K562 (cell line): ENCODE measurements around the gene MYCBP2. TPM values are rescaled to one million over a fixed set of nuclear protein-coding genes. Genes with fewer than 3 reads are reported as not detected.

ENCODE experiments used
- ATAC-seq: fragments of 200-7000 bp; cut with Tn5 transposase; 3 replicates; pipeline ENCODE4 v1.9.1; 2020; ENCODE audit warnings: moderate library complexity
- BruUV-seq: library from RNA; stranded (reverse); fragments of 400-500 nt; replicated peaks from 2 replicates; lab custom pipeline; 2021; lab: Mats Ljungman, UMichigan
- CTCF ChIA-PET: fragments of 300-600 bp; formaldehyde crosslinking; extraction: SDS; loops from one replicate; lab custom pipeline; 2021; ENCODE audit warnings: low intra/inter-chr PET ratio; lab: Yijun Ruan, JAX
- POLR2A ChIA-PET: fragments of 300-600, 350-650 bp; sonication (Branson Sonifier 250); formaldehyde crosslinking; extraction: SDS; loops from one replicate; lab custom pipeline; 2021; ENCODE audit warnings: antibody characterized with exemption, inconsistent platforms; lab: Yijun Ruan, JAX
- DNase-seq, 4 experiments: peaks; one replicate each; pipeline versions ENCODE4 v3.0.0 to v3.0.0-alpha.2; 2011 to 2018; ENCODE audit warnings: low spot score in 3 of 4, mixed read lengths in 3 of 4; ENCODE audit errors: extremely low read depth in 1 of 4
- FAIRE-seq: peaks from 2 replicates; lab custom pipeline; 2011; peaks lifted over from hg19 to GRCh38; lab: Jason Lieb, UNC
- H2AFZ ChIP-seq: 2 replicates; pipeline ENCODE4 v1.6.0; 2011; ENCODE audit warnings: low read depth, low read length, control low read depth, inconsistent platforms
- H3K27ac ChIP-seq: fragments of 200-600 bp; 3 replicates; pipeline ENCODE4 v1.8.0; 2011; ENCODE audit warnings: low read depth, mild to moderate bottlenecking, control low read depth, inconsistent platforms, low read length, moderate library complexity, mixed read lengths; ENCODE audit errors: extremely low read depth
- H3K27me3 ChIP-seq, 2 experiments: fragments of 300-600 bp in 1 of 2; 2 replicates in 1 of 2; 3 replicates in 1 of 2; pipeline versions ENCODE4 v1.6.0 to v1.8.0; 2011; ENCODE audit warnings: inconsistent platforms in 2 of 2, low read length in 2 of 2, mild to moderate bottlenecking in 1 of 2, mixed read lengths in 1 of 2, moderate library complexity in 1 of 2; ENCODE audit not compliant: control insufficient read depth in 2 of 2, insufficient read depth in 2 of 2
- H3K36me3 ChIP-seq: fragments of 300-600 bp; 3 replicates; pipeline ENCODE4 v1.8.0; 2011; ENCODE audit warnings: mild to moderate bottlenecking, low read length, inconsistent platforms; ENCODE audit not compliant: control insufficient read depth, insufficient read depth
- H3K4me1 ChIP-seq, 2 experiments: fragments of 200-600 bp in 1 of 2; replicated peaks in 1 of 2; 2 replicates in 1 of 2; 3 replicates in 1 of 2; pipeline versions ENCODE4 v1.5.1 to v1.8.0; 2011; ENCODE audit warnings: inconsistent platforms in 2 of 2, low read length in 2 of 2, mild to moderate bottlenecking in 1 of 2, mixed read lengths in 1 of 2, moderate library complexity in 1 of 2; ENCODE audit not compliant: control insufficient read depth in 2 of 2, insufficient read depth in 2 of 2
- H3K4me2 ChIP-seq: 2 replicates; pipeline ENCODE4 v1.6.1; 2011; ENCODE audit warnings: low read length, control low read depth, inconsistent platforms, mixed read lengths; ENCODE audit not compliant: insufficient read depth
- H3K4me3 ChIP-seq: fragments of 200-600 bp; sonication (generic), shearing (Covaris generic); 2 replicates; pipeline ENCODE4 v1.5.1; 2016; ENCODE audit warnings: control low read depth, inconsistent platforms
- H3K79me2 ChIP-seq: fragments of 200-600 bp; 3 replicates; pipeline ENCODE4 v1.8.0; 2011; ENCODE audit warnings: low read length, inconsistent platforms; ENCODE audit not compliant: control insufficient read depth, insufficient read depth
- H3K9ac ChIP-seq, 2 experiments: 2 replicates each; pipeline versions ENCODE4 v1.6.0 to v1.6.1; 2011; ENCODE audit warnings: low read depth in 2 of 2, low read length in 2 of 2, control low read depth in 1 of 2, inconsistent platforms in 1 of 2, mild to moderate bottlenecking in 1 of 2, mixed read lengths in 1 of 2; ENCODE audit not compliant: insufficient read depth in 1 of 2
- H3K9me1 ChIP-seq: one replicate; pipeline ENCODE4 v1.6.0; 2011; ENCODE audit warnings: inconsistent platforms, mild to moderate bottlenecking, low read length, moderate library complexity; ENCODE audit not compliant: control insufficient read depth, insufficient read depth
- H3K9me3 ChIP-seq: replicated peaks from 2 replicates; pipeline ENCODE4 v1.5.1; 2011; ENCODE audit warnings: low read depth, low read length, inconsistent platforms; ENCODE audit not compliant: control insufficient read depth, insufficient read depth
- H4K20me1 ChIP-seq: replicated peaks from 2 replicates; pipeline ENCODE4 v1.6.1; 2011; ENCODE audit warnings: low read length, inconsistent platforms, mixed read lengths; ENCODE audit not compliant: control insufficient read depth, insufficient read depth
- BRCA1 ChIP-seq, 2 experiments: fragments of 450-650 bp in 1 of 2; sonication (generic) in 1 of 2; formaldehyde crosslinking in 1 of 2; IDR thresholded peaks; 2 replicates each; pipeline versions ENCODE4 v1.5.0 to v1.6.1; 2017 to 2020; ENCODE audit warnings: mild to moderate bottlenecking in 1 of 2, missing genetic modification reagents in 1 of 2
- CBX5 ChIP-seq: IDR thresholded peaks from 2 replicates; pipeline ENCODE4 v1.6.1; 2014; ENCODE audit warnings: low read depth, borderline replicate concordance
- EP400 ChIP-seq: fragments of 450-650 bp; IDR thresholded peaks from 2 replicates; pipeline ENCODE4 v1.6.1; 2017; ENCODE audit warnings: antibody characterized with exemption, mild to moderate bottlenecking, moderate library complexity
- HMGN3 ChIP-seq: IDR thresholded peaks from 2 replicates; pipeline ENCODE4 v1.6.1; 2011; ENCODE audit warnings: borderline replicate concordance, low read depth, mild to moderate bottlenecking, mixed read lengths, low read length; ENCODE audit not compliant: insufficient read length; ENCODE audit errors: extremely low read depth
- NFIX ChIP-seq: fragments of 250-450 bp; sonication (Bioruptor Pico); IDR thresholded peaks from 2 replicates; pipeline ENCODE4 v1.4.0; 2020; ENCODE audit warnings: low read depth, mild to moderate bottlenecking, moderate library complexity
- RUNX1 ChIP-seq: sonication (generic); IDR thresholded peaks from 2 replicates; pipeline ENCODE4 v1.6.1; 2016; ENCODE audit warnings: antibody characterized with exemption, low read depth
- SPI1 ChIP-seq: IDR thresholded peaks from 2 replicates; pipeline ENCODE4 v1.6.1; 2011; ENCODE audit warnings: low read depth, low read length, control low read depth, borderline replicate concordance
- WGBS: fragments of 100-300 bp; shearing (Covaris generic); methylation state at CpG from one replicate; pipeline ENCODE4 v1.1.6; 2016; ENCODE audit warnings: low coverage, mixed read lengths; ENCODE audit not compliant: insufficient coverage; ENCODE audit errors: missing lambda C conversion rate; 5-methylcytosine and 5-hydroxymethylcytosine counted together
- in situ Hi-C: fragments of 300-500 bp; cut with MboI; formaldehyde crosslinking; loops from 4 replicates; pipeline ENCODE4 v1.15.0; 2018; ENCODE audit warnings: inconsistent platforms, mixed read lengths
- intact Hi-C: fragments of 100-400 bp; cut with micrococcal nuclease; formaldehyde crosslinking; loops from 2 replicates; pipeline ENCODE4 v1.14.2; 2022
- polyA plus RNA-seq, 8 experiments: library from polyadenylated mRNA; depleted of rRNA in 4 of 8; stranded (reverse) in 5 of 8; unstranded in 3 of 8; fragments of >200 nt; fragmentation: Nextera tagmentation in 2 of 8; fragmentation: Illumina TruSeq in 1 of 8; extraction: Ambion mirVana in 2 of 8; extraction: Trizol in 1 of 8; gene quantifications; 2 replicates each; pipeline versions ENCODE4 v1.2.1 to v1.2.3, GENCODE V29; 2011 to 2014; ENCODE audit warnings: inconsistent platforms in 1 of 8, missing spikeins in 1 of 8
- total RNA-seq, 7 experiments: library from RNA; depleted of rRNA in 6 of 7; stranded (reverse); fragments of >200 nt in 6 of 7; fragmentation: Illumina TruSeq in 2 of 7; extraction: Trizol in 2 of 7; gene quantifications; 2 replicates each; pipeline versions ENCODE4 v1.2.1 to v1.2.3, GENCODE V29; 2011 to 2021; ENCODE audit warnings: low replicate concordance in 1 of 7

Gene MYCBP2
- total and polyA plus RNA-seq, 9 of the 15 experiments (the other 6 are each of a cell fraction or from before 2014, with no cell fraction given), result 13.2 to 47.2 (median 28.9) TPM

GRCh38 chr13:77305266-77305665 is 21.6 kb downstream of the MYCBP2 start:
- CTCF ChIA-PET, result no interaction called here
- no peaks in the 10 kb centered on the region for H3K27me3 ChIP-seq

GRCh38 chr13:77300176-77301037 is 26.5 kb downstream of the MYCBP2 start:
- 0 out of 3 replicates have a peak, but pooled peaks cover 7% of the 10 kb centered on the region for H3K36me3 ChIP-seq
- H3K27me3 ChIP-seq, result no peaks in the 10 kb centered on the region
- DNase-seq (peak in 1 of 4 experiments; percentile 15), FAIRE-seq (no peak), ATAC-seq (peak; percentile 63)
- no peak overlapping the region for H3K4me2 ChIP-seq
- POLR2A ChIA-PET, result no interaction called here
- in situ Hi-C loops, result no loop called here
- no peak overlapping the region for H3K9ac ChIP-seq
- intact Hi-C loops, result no loop called here
- H4K20me1 ChIP-seq, result no peaks in the 10 kb centered on the region
- no peaks in the 10 kb centered on the region for H3K9me3 ChIP-seq
- peaks cover 51% of the 10 kb centered on the region for H3K79me2 ChIP-seq
- H3K27ac ChIP-seq, result no peak overlapping the region
- WGBS, result 42% methylated on average over 5 of the region's 5 CpGs
- H3K9me1 ChIP-seq, result no peaks in the 10 kb centered on the region
- peaks cover 0 to 12% of the 10 kb centered on the region in 2 experiments; a peak in 2 of 5 replicates for H3K4me1 ChIP-seq
- H2AFZ ChIP-seq, result no peak overlapping the region
- CTCF ChIA-PET, result no interaction called here
- no TSS peak for BruUV-seq
- no peak overlapping the region for H3K4me3 ChIP-seq
- TF ChIP-seq CBX5, result no peak
- TF ChIP-seq SPI1, result peak; percentile 59; the same call in 1 of the 2 replicates
- TF ChIP-seq BRCA1 (IDR thresholded peaks at IDR 0.05), result no peak
- no peak for TF ChIP-seq BRCA1 (CRISPR knock-in tag; IDR thresholded peaks at IDR 0.05)

More at GRCh38 chr13:77305266-77305665, 21.6 kb downstream of the MYCBP2 start:
- Histone ChIP-seq H3K4me1 (peaks cover 0 to 9% of the 10 kb centered on the region in 2 experiments; a peak in 2 of 5 replicates), H4K20me1 (no peaks in the 10 kb centered on the region), H3K27ac (no peak overlapping the region), H3K79me2 (peaks cover 61% of the 10 kb centered on the region), H3K9me1 (no peaks in the 10 kb centered on the region), H3K4me3 (no peak overlapping the region), H3K9me3 (no peaks in the 10 kb centered on the region), H3K4me2 (no peak overlapping the region), H3K9ac (no peak overlapping the region), H2AFZ (no peak overlapping the region), H3K36me3 (no peaks in the 10 kb centered on the region)
- DNase-seq (no peak), FAIRE-seq (no peak), ATAC-seq (no peak)
- no peak for TF ChIP-seq HMGN3
- no peak for TF ChIP-seq RUNX1
- no peak for TF ChIP-seq EP400
- TF ChIP-seq NFIX (CRISPR knock-in tag), result no peak
- no TSS peak for BruUV-seq
- POLR2A ChIA-PET, result interaction anchor here (1.0 kb wide), 1 partner anchor 46 kb away, joined by 3 read pairs; no protein-coding TSS in a partner anchor
- intact Hi-C loops (no loop called here), in situ Hi-C loops (no loop called here)
